ENCODE measurements around the gene RAB11FIP2.

- TF ChIP-seq CTCF (IDR thresholded peaks at IDR 0.05; ENCODE audit: control extremely low read depth in 1 of 3, insufficient read depth in 1 of 3, low read depth in 1 of 3, low read length in 3 of 3) (no peak), ASH2L (IDR thresholded peaks at IDR 0.05; ENCODE audit: low read length) (no peak), BACH1 (IDR thresholded peaks at IDR 0.05; ENCODE audit: low read length) (no peak), EP300 (IDR thresholded peaks at IDR 0.05; ENCODE audit: borderline replicate concordance in 1 of 2, low read depth in 2 of 2, low read length in 2 of 2) (no peak), GABPA (IDR thresholded peaks at IDR 0.05; ENCODE audit: borderline replicate concordance, insufficient read depth, low read length) (no peak), SUZ12 (IDR thresholded peaks at IDR 0.05; ENCODE audit: low read length) (no peak), JUN (IDR thresholded peaks at IDR 0.05; ENCODE audit: low read depth, low read length) (no peak), HDAC2 (IDR thresholded peaks at IDR 0.05; ENCODE audit: borderline replicate concordance in 1 of 2, low read depth in 2 of 2, low read length in 2 of 2) (no peak), USF2 (IDR thresholded peaks at IDR 0.05; ENCODE audit: low read length) (no peak), SIN3A (conservative IDR thresholded peaks at IDR 0.05 in 1 of 2, IDR thresholded peaks at IDR 0.05 in 1 of 2; ENCODE audit: low read depth in 1 of 2, low read length in 2 of 2) (no peak), YY1 (IDR thresholded peaks at IDR 0.05; ENCODE audit: low read depth, low read length) (no peak), EGR1 (IDR thresholded peaks at IDR 0.05; ENCODE audit: borderline replicate concordance, low read depth, low read length) (no peak), TBP (IDR thresholded peaks at IDR 0.05; ENCODE audit: low read depth, low read length) (no peak), POLR2AphosphoS5 (IDR thresholded peaks at IDR 0.05; ENCODE audit: low read depth, low read length) (no peak)
Measured at GRCh38 chr10:117980755-117981702, 65.7 kb downstream of the RAB11FIP2 start.
